Transverse colon (tissue), 4 donors: ENCODE data around the gene SEPTIN5.

Experiments
- CTCF ChIP-seq, 5 experiments: fragments of 200-600 bp in 3 of 5; fragments of 450-650 bp in 2 of 5; sonication (generic) in 3 of 5; IDR thresholded peaks; 1 replicate in 2 of 5; 2 replicates in 3 of 5; pipeline ENCODE4 v1.5.1; 2016 to 2017; ENCODE audit warnings: antibody characterized with exemption in 5 of 5, inconsistent platforms in 3 of 5, mild to moderate bottlenecking in 2 of 5, moderate library complexity in 1 of 5
- POLR2AphosphoS5 ChIP-seq, 3 donors: sonication (generic); formaldehyde crosslinking; IDR thresholded peaks; one replicate each; pipeline ENCODE4 v1.6.1; 2016; ENCODE audit warnings: antibody characterized with exemption in 3 of 3

DNA sequence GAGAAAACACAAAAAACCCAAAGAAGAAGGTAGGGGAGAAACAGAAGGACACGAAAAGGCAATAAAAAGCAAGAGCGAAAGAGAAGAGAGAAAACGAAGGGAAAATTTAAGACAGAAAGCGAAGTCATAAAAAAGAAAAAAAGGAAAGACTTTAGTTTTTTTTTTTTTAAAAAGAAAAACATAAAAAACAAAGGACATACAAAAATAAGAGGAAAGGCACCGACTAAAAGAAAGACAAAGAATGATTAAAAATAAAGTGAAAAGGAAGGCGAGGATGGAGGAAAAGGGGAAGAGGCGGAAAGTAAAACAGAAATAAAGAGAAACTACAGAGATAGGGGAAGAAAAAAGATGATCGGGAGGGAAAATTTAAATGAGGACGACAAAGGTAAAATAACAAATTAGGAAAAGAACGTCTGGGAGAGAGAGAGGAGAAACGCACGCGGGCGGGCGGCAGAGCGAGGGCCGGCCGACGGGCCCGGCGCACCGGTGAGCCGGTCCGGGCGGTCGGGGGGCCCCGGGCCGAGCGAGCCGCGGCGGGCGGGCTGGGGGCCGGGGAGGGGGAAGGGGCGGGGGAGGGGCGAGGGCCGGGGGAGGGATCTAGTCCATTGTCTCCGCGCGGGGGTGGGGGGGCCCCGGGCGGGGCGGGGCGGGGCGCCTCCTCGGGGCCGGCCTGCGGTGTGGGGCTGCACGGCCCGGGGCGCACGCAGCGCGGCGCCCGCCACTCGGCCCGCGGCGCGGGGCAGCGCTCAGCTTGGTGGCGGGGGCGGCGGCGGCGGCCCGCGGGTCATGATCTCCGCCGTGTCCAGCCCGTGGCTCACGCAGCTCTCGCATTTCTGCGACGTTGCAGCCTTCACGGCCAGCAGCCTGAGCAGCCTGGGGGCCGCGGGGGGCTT is 46.0 kb downstream of the SEPTIN5 start, which contains the start of gene TBX1:
- TF ChIP-seq CTCF (IDR thresholded peaks at IDR 0.05) (no peak), POLR2AphosphoS5 (IDR thresholded peaks at IDR 0.05) (no peak)
